OCI-LY1 (cell line): ENCODE results near the gene SEC23IP.

Experiments
- H2AFZ ChIP-seq: fragments of 200-600 bp; sonication (generic), shearing (Covaris generic); 2 replicates; pipeline ENCODE4 v1.6.0; 2014; ENCODE audit warnings: antibody characterized with exemption, mild to moderate bottlenecking, low read length
- H3F3A ChIP-seq: fragments of 200-600 bp; sonication (generic), shearing (Covaris generic); 2 replicates; pipeline ENCODE4 v1.6.0; 2014; ENCODE audit warnings: mild to moderate bottlenecking, antibody characterized with exemption, low read length, moderate library complexity; ENCODE audit not compliant: insufficient read depth
- H3K27ac ChIP-seq: fragments of 200-600 bp; sonication (generic); 2 replicates; pipeline ENCODE4 v1.5.1; 2014; ENCODE audit warnings: low read length, mixed run types, mild to moderate bottlenecking, low read depth; ENCODE audit not compliant: poor library complexity, severe bottlenecking
- H3K27me3 ChIP-seq: fragments of 200-600 bp; sonication (generic); 2 replicates; pipeline ENCODE4 v1.6.0; 2014; ENCODE audit warnings: antibody characterized with exemption, mild to moderate bottlenecking, low read length, moderate library complexity; ENCODE audit not compliant: insufficient read depth
- H3K36me3 ChIP-seq: fragments of 200-600 bp; sonication (generic); 2 replicates; pipeline ENCODE4 v1.6.1; 2014; ENCODE audit warnings: mild to moderate bottlenecking, antibody characterized with exemption, low read length, moderate library complexity, mixed read lengths; ENCODE audit not compliant: insufficient read depth
- H3K4me1 ChIP-seq: fragments of 200-600 bp; sonication (generic); 2 replicates; pipeline ENCODE4 v1.5.1; 2014; ENCODE audit warnings: mild to moderate bottlenecking, low read length, moderate library complexity; ENCODE audit not compliant: insufficient read depth, severe bottlenecking
- H3K4me2 ChIP-seq: fragments of 200-600 bp; sonication (generic), shearing (Covaris generic); 2 replicates; pipeline ENCODE4 v1.6.1; 2014; ENCODE audit warnings: low read length
- H3K4me3 ChIP-seq: fragments of 200-600 bp; sonication (generic); 2 replicates; pipeline ENCODE4 v1.5.1; 2014; ENCODE audit warnings: low read length, low read depth, mild to moderate bottlenecking, mixed read lengths; ENCODE audit not compliant: poor library complexity, severe bottlenecking
- H3K79me2 ChIP-seq: fragments of 200-600 bp; shearing (Covaris generic); 2 replicates; pipeline ENCODE4 v1.6.1; 2016; ENCODE audit warnings: mixed run types, low read length, mixed read lengths; ENCODE audit not compliant: insufficient read depth
- H3K9ac ChIP-seq: fragments of 200-600 bp; sonication (generic), shearing (Covaris generic); 2 replicates; pipeline ENCODE4 v1.6.1; 2014; ENCODE audit warnings: mild to moderate bottlenecking, low read length, mixed read lengths
- H3K9me2 ChIP-seq: fragments of 200-600 bp; sonication (generic), shearing (Covaris generic); 2 replicates; pipeline ENCODE4 v1.6.1; 2014; ENCODE audit warnings: low read depth, mild to moderate bottlenecking, low read length, mixed read lengths
- H3K9me3 ChIP-seq: fragments of 200-600 bp; shearing (Covaris generic); 2 replicates; pipeline ENCODE4 v1.6.1; 2014; ENCODE audit warnings: low read length, mixed read lengths
- H4K20me1 ChIP-seq: fragments of 200-600 bp; sonication (generic), shearing (Covaris generic); 2 replicates; pipeline ENCODE4 v1.6.0; 2016; ENCODE audit warnings: mild to moderate bottlenecking, low read length; ENCODE audit not compliant: insufficient read depth
- CTCF ChIP-seq: fragments of 200-600 bp; sonication (generic), shearing (Covaris generic); IDR thresholded peaks from 2 replicates; pipeline ENCODE4 v1.5.1; 2017; ENCODE audit warnings: mild to moderate bottlenecking, antibody characterized with exemption, low read length, moderate library complexity, mixed read lengths
- EZH2 ChIP-seq: fragments of 200-600 bp; sonication (generic), shearing (Covaris generic); IDR thresholded peaks from 2 replicates; pipeline ENCODE4 v1.8.0; 2017; ENCODE audit warnings: borderline replicate concordance, mixed run types, mild to moderate bottlenecking, antibody characterized with exemption, low read length, moderate library complexity, mixed read lengths

The SEC23IP gene

GRCh38 chr10:119860866-119861607 lies 31.5 kb upstream of the SEC23IP start:
- Histone ChIP-seq H3K4me3 (no peak overlapping the region), H3K9me2 (no peaks in the 10 kb centered on the region), H3K27me3 (no peaks in the 10 kb centered on the region), H3K79me2 (peaks cover 73% of the 10 kb centered on the region), H3F3A (peaks cover 6% of the 10 kb centered on the region; the same call in 1 of the 2 replicates), H4K20me1 (peaks cover 3% of the 10 kb centered on the region; the same call in 1 of the 2 replicates), H3K4me1 (peaks cover 29% of the 10 kb centered on the region), H3K9ac (no peak overlapping the region), H3K4me2 (0 out of 2 replicates have a peak overlapping the region, but pooled peaks have one; percentile 9), H3K27ac (no peak overlapping the region), H3K9me3 (peaks cover 12% of the 10 kb centered on the region), H2AFZ (no peak overlapping the region), H3K36me3 (peaks cover 56% of the 10 kb centered on the region)
- TF ChIP-seq CTCF = no peak
- TF ChIP-seq EZH2 = no peak

- Histone ChIP-seq H3K4me3 (no peak overlapping the region), H3K9me2 (no peaks in the 10 kb centered on the region)
These were observed 30.0 kb upstream of the SEC23IP start for GRCh38 chr10:119862524-119862923.

GRCh38 chr10:119863951-119864565 lies 28.5 kb upstream of the SEC23IP start:
- Histone ChIP-seq H3K4me1 (peaks cover 45% of the 10 kb centered on the region), H3K27me3 (no peaks in the 10 kb centered on the region), H3K79me2 (peaks cover 96% of the 10 kb centered on the region), H2AFZ (no peak overlapping the region), H3K9me2 (no peaks in the 10 kb centered on the region), H3K36me3 (peaks cover 29% of the 10 kb centered on the region), H3K9ac (no peak overlapping the region), H3K9me3 (peaks cover 12% of the 10 kb centered on the region), H3K4me2 (no peak overlapping the region), H3F3A (peaks cover 6% of the 10 kb centered on the region; the same call in 1 of the 2 replicates), H3K27ac (no peak overlapping the region), H4K20me1 (peaks cover 3% of the 10 kb centered on the region; the same call in 1 of the 2 replicates), H3K4me3 (no peak overlapping the region)
- TF ChIP-seq CTCF (no peak), EZH2 (no peak)

More at GRCh38 chr10:119862524-119862923, 30.0 kb upstream of the SEC23IP start:
- H2AFZ ChIP-seq = no peak overlapping the region
- H3K9me3 ChIP-seq = peaks cover 12% of the 10 kb centered on the region
- H3K4me1 ChIP-seq = peaks cover 31% of the 10 kb centered on the region
- peaks cover 3% of the 10 kb centered on the region; the same call in 1 of the 2 replicates for H4K20me1 ChIP-seq
- no peak overlapping the region for H3K27ac ChIP-seq
- H3K9ac ChIP-seq = no peak overlapping the region
- TF ChIP-seq EZH2 = no peak
- no peak for TF ChIP-seq CTCF
- peaks cover 85% of the 10 kb centered on the region for H3K79me2 ChIP-seq
- H3K4me2 ChIP-seq = no peak overlapping the region
- peaks cover 44% of the 10 kb centered on the region for H3K36me3 ChIP-seq
- H3K27me3 ChIP-seq = no peaks in the 10 kb centered on the region
- peaks cover 6% of the 10 kb centered on the region; the same call in 1 of the 2 replicates for H3F3A ChIP-seq
